HFFc6 (cell line): Measurements from ENCODE around the gene SYNGR2. TPM values are rescaled to one million over a fixed set of nuclear protein-coding genes. Genes with fewer than 3 reads are reported as not detected.

Experiments
- DNase-seq: peaks from one replicate; pipeline ENCODE4 v3.0.0-alpha.2; 2018
- H3K27ac Mint-ChIP-seq: 2 replicates; pipeline ENCODE4 v1.8.0; 2020; ENCODE audit warnings: mild to moderate bottlenecking, mixed read lengths
- H3K27me3 Mint-ChIP-seq: 2 replicates; pipeline ENCODE4 v1.8.0; 2021; ENCODE audit warnings: mild to moderate bottlenecking, moderate library complexity, mixed read lengths; ENCODE audit not compliant: insufficient read depth
- H3K36me3 Mint-ChIP-seq: 2 replicates; pipeline ENCODE4 v1.8.0; 2021; ENCODE audit warnings: low read depth, mixed read lengths
- H3K4me1 Mint-ChIP-seq: 2 replicates; pipeline ENCODE4 v1.8.0; 2020; ENCODE audit warnings: low read depth, mixed read lengths
- H3K4me3 Mint-ChIP-seq: 2 replicates; pipeline ENCODE4 v1.8.0; 2020; ENCODE audit warnings: mild to moderate bottlenecking, moderate library complexity, mixed read lengths
- H3K9me3 Mint-ChIP-seq: 2 replicates; pipeline ENCODE4 v1.8.0; 2020; ENCODE audit warnings: mild to moderate bottlenecking, mixed read lengths
- CTCF ChIP-seq: fragments of 200-600 bp; sonication (generic); IDR thresholded peaks from 2 replicates; pipeline ENCODE4 v1.5.0; 2021; ENCODE audit warnings: antibody characterized with exemption, mild to moderate bottlenecking
- total RNA-seq, 6 experiments: library from RNA; stranded (reverse); fragmentation: NEBNext Ultra II Directional; extraction: Animal tissue kit (Norgen Biotek cat#: 25700); gene quantifications; 2 replicates in 1 of 6; 3 replicates in 5 of 6; pipeline ENCODE4 v1.2.3, GENCODE V29; 2021

SYNGR2 gene
- total RNA-seq, 6 experiments from 2014 or later: 44.6 to 104 (median 54.7) TPM

- Mint-ChIP-seq H3K27me3 (0 out of 2 replicates have a peak, but pooled peaks cover 2% of the 10 kb centered on the region), H3K36me3 (peaks cover 5% of the 10 kb centered on the region), H3K27ac (no peak overlapping the region), H3K4me1 (peaks cover 5% of the 10 kb centered on the region), H3K4me3 (no peak overlapping the region), H3K9me3 (no peaks in the 10 kb centered on the region)
- DNase-seq: no peak
- no peak for TF ChIP-seq CTCF
Measured at GRCh38 chr17:78202666-78203065, 34.3 kb downstream of the SYNGR2 start.

GRCh38 chr17:78204387-78205123, 36.2 kb downstream of the SYNGR2 start:
- no peak for TF ChIP-seq CTCF
- no peak overlapping the region for H3K27ac Mint-ChIP-seq
- no peaks in the 10 kb centered on the region for H3K9me3 Mint-ChIP-seq
- H3K36me3 Mint-ChIP-seq: peaks cover 5% of the 10 kb centered on the region
- DNase-seq: no peak
- peaks cover 2% of the 10 kb centered on the region; the same call in 1 of the 2 replicates for H3K27me3 Mint-ChIP-seq
- H3K4me1 Mint-ChIP-seq: no peaks in the 10 kb centered on the region
- H3K4me3 Mint-ChIP-seq: no peak overlapping the region

GRCh38 chr17:78205124-78205775, 36.9 kb downstream of the SYNGR2 start:
- DNase-seq: no peak
- Mint-ChIP-seq H3K27me3 (no peaks in the 10 kb centered on the region; the same call in 1 of the 2 replicates), H3K36me3 (peaks cover 5% of the 10 kb centered on the region)

GRCh38 chr17:78206298-78206697, 37.9 kb downstream of the SYNGR2 start:
- Mint-ChIP-seq H3K27ac (no peak overlapping the region), H3K4me1 (no peaks in the 10 kb centered on the region)
- TF ChIP-seq CTCF: 0 out of 2 replicates have a peak, but pooled peaks have one; percentile 13

More at GRCh38 chr17:78205124-78205775, 36.9 kb downstream of the SYNGR2 start:
- Mint-ChIP-seq H3K4me3 (no peak overlapping the region), H3K9me3 (no peaks in the 10 kb centered on the region), H3K4me1 (no peaks in the 10 kb centered on the region), H3K27ac (no peak overlapping the region)
- no peak for TF ChIP-seq CTCF

GRCh38 chr17:78208486-78208885, 40.1 kb downstream of the SYNGR2 start:
- peaks cover 4% of the 10 kb centered on the region for H3K27me3 Mint-ChIP-seq
- DNase-seq: no peak
- no peaks in the 10 kb centered on the region for H3K9me3 Mint-ChIP-seq
- no peaks in the 10 kb centered on the region for H3K4me1 Mint-ChIP-seq
- no peak overlapping the region for H3K4me3 Mint-ChIP-seq
- peaks cover 5% of the 10 kb centered on the region for H3K36me3 Mint-ChIP-seq
- TF ChIP-seq CTCF: no peak
- no peak overlapping the region for H3K27ac Mint-ChIP-seq

More at GRCh38 chr17:78206298-78206697, 37.9 kb downstream of the SYNGR2 start:
- Mint-ChIP-seq H3K4me3 (no peak overlapping the region), H3K36me3 (peaks cover 5% of the 10 kb centered on the region), H3K27me3 (peaks cover 2% of the 10 kb centered on the region), H3K9me3 (no peaks in the 10 kb centered on the region)
- no peak for DNase-seq
